ENCODE results near the gene TSPAN4.

- TF ChIP-seq CTCF (IDR thresholded peaks at IDR 0.05) (no peak), POLR2A (IDR thresholded peaks at IDR 0.05) (no peak)
Measured at GRCh38 chr11:873706-874105, 31.1 kb downstream of the TSPAN4 start.

Measured in testis (tissue), 2 donors.